ENCODE results near the gene UTP20.

The UTP20 gene

GRCh38 chr12:101336437-101336836 is 56.5 kb downstream of the UTP20 start:
- DNase-seq (ENCODE audit: insufficient read length, low spot score): no peak
- TF ChIP-seq, protein P1, sequence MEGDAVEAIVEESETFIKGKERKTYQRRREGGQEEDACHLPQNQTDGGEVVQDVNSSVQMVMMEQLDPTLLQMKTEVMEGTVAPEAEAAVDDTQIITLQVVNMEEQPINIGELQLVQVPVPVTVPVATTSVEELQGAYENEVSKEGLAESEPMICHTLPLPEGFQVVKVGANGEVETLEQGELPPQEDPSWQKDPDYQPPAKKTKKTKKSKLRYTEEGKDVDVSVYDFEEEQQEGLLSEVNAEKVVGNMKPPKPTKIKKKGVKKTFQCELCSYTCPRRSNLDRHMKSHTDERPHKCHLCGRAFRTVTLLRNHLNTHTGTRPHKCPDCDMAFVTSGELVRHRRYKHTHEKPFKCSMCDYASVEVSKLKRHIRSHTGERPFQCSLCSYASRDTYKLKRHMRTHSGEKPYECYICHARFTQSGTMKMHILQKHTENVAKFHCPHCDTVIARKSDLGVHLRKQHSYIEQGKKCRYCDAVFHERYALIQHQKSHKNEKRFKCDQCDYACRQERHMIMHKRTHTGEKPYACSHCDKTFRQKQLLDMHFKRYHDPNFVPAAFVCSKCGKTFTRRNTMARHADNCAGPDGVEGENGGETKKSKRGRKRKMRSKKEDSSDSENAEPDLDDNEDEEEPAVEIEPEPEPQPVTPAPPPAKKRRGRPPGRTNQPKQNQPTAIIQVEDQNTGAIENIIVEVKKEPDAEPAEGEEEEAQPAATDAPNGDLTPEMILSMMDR (IDR thresholded peaks at IDR 0.05; ENCODE audit: insufficient read depth, missing control alignments): no peak
- FAIRE-seq: peak; percentile 11

- TF ChIP-seq, protein P1 (IDR thresholded peaks at IDR 0.05; ENCODE audit: insufficient read depth, missing control alignments): no peak
- DNase-seq (ENCODE audit: insufficient read length, low spot score) (no peak), FAIRE-seq (no peak)
These were observed 58.2 kb downstream of the UTP20 start for GRCh38 chr12:101338087-101338486.

- FAIRE-seq (no peak), DNase-seq (ENCODE audit: insufficient read length, low spot score) (no peak)
- TF ChIP-seq, protein P1 (IDR thresholded peaks at IDR 0.05; ENCODE audit: insufficient read depth, missing control alignments): no peak
These were observed 64.0 kb downstream of the UTP20 start for GRCh38 chr12:101343893-101344292.

GRCh38 chr12:101351682-101352081 is 71.8 kb downstream of the UTP20 start:
- no peak for FAIRE-seq
- no peak for DNase-seq (ENCODE audit: insufficient read length, low spot score)
- TF ChIP-seq, protein P1 (IDR thresholded peaks at IDR 0.05; ENCODE audit: insufficient read depth, missing control alignments): no peak

DNA sequence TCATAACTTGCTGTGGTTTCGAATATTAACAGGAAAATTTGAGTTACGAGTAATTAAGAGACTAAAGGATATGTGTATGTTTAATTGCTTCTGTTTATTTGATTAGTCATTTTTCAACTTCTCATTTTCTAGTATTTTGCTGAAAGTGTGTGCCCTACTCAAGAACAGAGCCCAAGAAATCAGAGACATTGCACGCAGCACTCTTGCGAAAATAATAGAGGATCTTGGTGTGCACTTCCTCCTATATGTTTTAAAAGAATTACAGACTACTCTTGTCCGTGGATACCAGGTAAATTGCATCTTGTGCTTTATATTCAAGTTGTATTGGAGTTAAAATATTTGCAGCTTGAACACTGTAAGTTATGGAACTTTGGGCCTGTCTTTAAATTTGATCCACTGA is 76.9 kb downstream of the UTP20 start:
- FAIRE-seq (no peak), DNase-seq (ENCODE audit: insufficient read length, low spot score) (no peak)
- TF ChIP-seq, protein P1 (IDR thresholded peaks at IDR 0.05; ENCODE audit: insufficient read depth, missing control alignments): no peak

DNA sequence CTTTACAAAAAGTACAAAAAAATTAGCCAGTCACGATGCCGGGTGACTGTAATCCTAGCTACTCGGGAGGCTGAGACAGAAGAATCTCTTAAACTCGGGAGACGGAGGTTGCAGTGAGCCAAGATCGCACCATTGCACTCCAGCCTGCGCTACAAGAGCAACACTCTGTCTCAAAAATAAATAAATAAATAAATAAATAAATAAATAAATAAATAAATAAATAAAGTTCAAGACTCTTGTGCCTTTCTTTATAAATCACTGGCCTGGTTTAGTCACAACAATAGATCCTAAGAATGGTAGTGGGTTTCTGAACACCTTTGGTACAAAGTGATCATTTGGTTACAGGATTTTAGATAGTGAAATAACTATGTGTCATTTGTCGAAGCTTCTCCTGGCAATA is 81.5 kb downstream of the UTP20 start:
- DNase-seq (ENCODE audit: insufficient read length, low spot score) (no peak), FAIRE-seq (no peak)

GRCh38 chr12:101368016-101368415 is 88.1 kb downstream of the UTP20 start:
- no peak for FAIRE-seq
- TF ChIP-seq, protein P1 (IDR thresholded peaks at IDR 0.05; ENCODE audit: insufficient read depth, missing control alignments): no peak
- no peak for DNase-seq (ENCODE audit: insufficient read length, low spot score)

More for the DNA sequence above, 81.5 kb downstream of the UTP20 start:
- TF ChIP-seq, protein P1 (IDR thresholded peaks at IDR 0.05; ENCODE audit: insufficient read depth, missing control alignments): no peak

Data from D721Med (cell line).